ENCODE measurements around the gene PDE12.
"Not testable (repeated sequence)": the region's sequence is repeated elsewhere in the genome, so short reads cannot be mapped to it uniquely, and the experiment has no call there.

Gene PDE12

GRCh38 chr3:57597127-57597923 is 41.3 kb downstream of the PDE12 start, which contains the start of gene ARF4:
Gene ARF4, minus strand, starts transcription at chr3:57597344. Its CDS starts 204 bp downstream, at chr3:57597140.
- peak; percentile 95; the same call in 1 of the 2 replicates for TF ChIP-seq HDGF (IDR thresholded peaks at IDR 0.05; ENCODE audit: borderline replicate concordance)
- peak; percentile 77 for TF ChIP-seq ELF4 (IDR thresholded peaks at IDR 0.05)
- no peak for TF ChIP-seq SUZ12 (IDR thresholded peaks at IDR 0.05)
- no peak; the same call in 1 of the 2 replicates for TF ChIP-seq L3MBTL2 (conservative IDR thresholded peaks at IDR 0.05)
- no peak for TF ChIP-seq FOXK2 (IDR thresholded peaks at IDR 0.05)
- no peak for TF ChIP-seq SP1 (IDR thresholded peaks at IDR 0.05)
- TF ChIP-seq PKNOX1 (IDR thresholded peaks at IDR 0.05) = peak; percentile 68
- no peak for TF ChIP-seq ZNF384 (IDR thresholded peaks at IDR 0.05)
- no peak for TF ChIP-seq NFRKB (IDR thresholded peaks at IDR 0.05)
- no peak for TF ChIP-seq BHLHE40 (IDR thresholded peaks at IDR 0.05; ENCODE audit: borderline replicate concordance)
- no peak for TF ChIP-seq LEF1 (IDR thresholded peaks at IDR 0.05; ENCODE audit: borderline replicate concordance)
- ChIA-PET POLR2A (interaction anchor here (0.6 to 5.4 kb wide), 11 partner anchors 11 to 158 kb away, joined by 3 to 30 read pairs (median 4); partner anchors contain the start of genes DENND6A, PDE12 and SLMAP), CTCF (no interaction called here)
- DNase-seq (ENCODE audit: extremely low spot score) = peak; percentile 98

GRCh38 chr3:57598765-57599360 is 42.8 kb downstream of the PDE12 start:
- TF ChIP-seq BHLHE40 (IDR thresholded peaks at IDR 0.05; ENCODE audit: borderline replicate concordance) = no peak
- no peak for TF ChIP-seq HDGF (IDR thresholded peaks at IDR 0.05; ENCODE audit: borderline replicate concordance)
- TF ChIP-seq SP1 (IDR thresholded peaks at IDR 0.05) = no peak
- no peak for TF ChIP-seq ARNT (IDR thresholded peaks at IDR 0.05)
- TF ChIP-seq FOXM1 (IDR thresholded peaks at IDR 0.05; ENCODE audit: borderline replicate concordance) = no peak
- no peak for TF ChIP-seq NFRKB (IDR thresholded peaks at IDR 0.05)
- TF ChIP-seq FOXA1 (IDR thresholded peaks at IDR 0.05) = no peak
- TF ChIP-seq FOXK2 (IDR thresholded peaks at IDR 0.05) = no peak
- TF ChIP-seq ZNF384 (IDR thresholded peaks at IDR 0.05) = no peak
- no peak for TF ChIP-seq CTBP1 (IDR thresholded peaks at IDR 0.05; ENCODE audit: borderline replicate concordance)
- POLR2A ChIA-PET = interaction anchor here (0.6 to 1.9 kb wide), 2 partner anchors 43 to 157 kb away, joined by 3 to 5 read pairs; partner anchors contain the start of genes PDE12 and SLMAP
- no peak for DNase-seq (ENCODE audit: extremely low spot score)
- CTCF ChIA-PET = interaction anchor here (0.7 kb wide), 1 partner anchor 501 kb away, joined by 3 read pairs; no protein-coding TSS in a partner anchor

- CTCF ChIA-PET = no interaction called here
- POLR2A ChIA-PET = no interaction called here
- no peak for DNase-seq (ENCODE audit: extremely low spot score)
- TF ChIP-seq LEF1 (IDR thresholded peaks at IDR 0.05; ENCODE audit: borderline replicate concordance) (no peak), HDGF (IDR thresholded peaks at IDR 0.05; ENCODE audit: borderline replicate concordance) (no peak), FOXM1 (IDR thresholded peaks at IDR 0.05; ENCODE audit: borderline replicate concordance) (no peak), ELF4 (IDR thresholded peaks at IDR 0.05) (no peak), NFRKB (IDR thresholded peaks at IDR 0.05) (no peak), ZNF384 (IDR thresholded peaks at IDR 0.05) (no peak), FOXK2 (IDR thresholded peaks at IDR 0.05) (no peak)
Observed at GRCh38 chr3:57600195-57600594, 44.1 kb downstream of the PDE12 start.

- ChIA-PET CTCF (no interaction called here), POLR2A (no interaction called here)
- no peak for DNase-seq (ENCODE audit: extremely low spot score)
- TF ChIP-seq L3MBTL2 (conservative IDR thresholded peaks at IDR 0.05) (no peak), ARNT (IDR thresholded peaks at IDR 0.05) (no peak), TARDBP (IDR thresholded peaks at IDR 0.05) (no peak), CTBP1 (IDR thresholded peaks at IDR 0.05; ENCODE audit: borderline replicate concordance) (no peak)
Observed at GRCh38 chr3:57604971-57605370, 48.9 kb downstream of the PDE12 start.

- CTCF ChIA-PET = no interaction called here
- DNase-seq (ENCODE audit: extremely low spot score) = no peak
- POLR2A ChIA-PET = no interaction called here
- TF ChIP-seq TARDBP (IDR thresholded peaks at IDR 0.05) (no peak), FOXM1 (IDR thresholded peaks at IDR 0.05; ENCODE audit: borderline replicate concordance) (no peak), SUZ12 (IDR thresholded peaks at IDR 0.05) (no peak)
Observed at GRCh38 chr3:57605683-57606082, 49.6 kb downstream of the PDE12 start.

- DNase-seq (ENCODE audit: extremely low spot score); CTCF ChIA-PET: not testable (repeated sequence)
- POLR2A ChIA-PET = interaction anchor here (0.7 kb wide), 1 partner anchor 152 kb away, joined by 3 read pairs; no protein-coding TSS in a partner anchor
Observed at GRCh38 chr3:57611870-57612269, 55.8 kb downstream of the PDE12 start.

GRCh38 chr3:57616233-57616632 is 60.2 kb downstream of the PDE12 start:
- no peak for DNase-seq (ENCODE audit: extremely low spot score)
- CTCF ChIA-PET = no interaction called here
- TF ChIP-seq CTBP1 (IDR thresholded peaks at IDR 0.05; ENCODE audit: borderline replicate concordance) (no peak), BHLHE40 (IDR thresholded peaks at IDR 0.05; ENCODE audit: borderline replicate concordance) (no peak), SP1 (IDR thresholded peaks at IDR 0.05) (no peak), SUZ12 (IDR thresholded peaks at IDR 0.05) (no peak), L3MBTL2 (conservative IDR thresholded peaks at IDR 0.05) (no peak), ARNT (IDR thresholded peaks at IDR 0.05) (no peak), ZNF384 (IDR thresholded peaks at IDR 0.05) (no peak), ELF4 (IDR thresholded peaks at IDR 0.05) (no peak), FOXK2 (IDR thresholded peaks at IDR 0.05) (no peak), HDGF (IDR thresholded peaks at IDR 0.05; ENCODE audit: borderline replicate concordance) (no peak), PKNOX1 (IDR thresholded peaks at IDR 0.05) (no peak)
- POLR2A ChIA-PET = no interaction called here

Data from HEK293T (cell line).